Natural killer cell (primary cell): ENCODE measurements around the gene QRSL1. TPM values are rescaled to one million over a fixed set of nuclear protein-coding genes. Genes with fewer than 3 reads are reported as not detected.

Experiments used
- ATAC-seq, 3 donors: fragments of 150-1000 bp in 2 of 3; fragments of 200-7000 bp in 1 of 3; cut with Tn5 transposase; 1 replicate in 1 of 3; 2 replicates in 2 of 3; pipeline ENCODE4 v1.10.0; 2021; ENCODE audit warnings: mild to moderate bottlenecking in 2 of 3, moderate library complexity in 2 of 3
- DNase-seq, 2 donors: peaks; one replicate each; pipeline versions ENCODE4 v3.0.0 to v3.0.0-alpha.2; 2013 to 2021; ENCODE audit warnings: mixed read lengths in 1 of 2
- H3K27ac ChIP-seq: one replicate; pipeline ENCODE4 v1.5.1; 2013; ENCODE audit warnings: mild to moderate bottlenecking, low read length
- H3K27me3 ChIP-seq: one replicate; pipeline ENCODE4 v1.6.1; 2013; ENCODE audit warnings: low read length; ENCODE audit not compliant: control insufficient read depth, insufficient read depth
- H3K36me3 ChIP-seq: one replicate; pipeline ENCODE4 v1.6.1; 2013; ENCODE audit warnings: low read length; ENCODE audit not compliant: control insufficient read depth, insufficient read depth
- H3K4me1 ChIP-seq: one replicate; pipeline ENCODE4 v1.6.1; 2013; ENCODE audit warnings: low read length; ENCODE audit not compliant: control insufficient read depth, insufficient read depth
- H3K4me3 ChIP-seq: one replicate; pipeline ENCODE4 v1.5.1; 2013; ENCODE audit warnings: low read length
- H3K9me3 ChIP-seq: one replicate; pipeline ENCODE4 v1.6.1; 2013; ENCODE audit warnings: low read length; ENCODE audit not compliant: control insufficient read depth, insufficient read depth
- H3K27ac Mint-ChIP-seq, 2 donors: one replicate each; pipeline ENCODE4 v1.8.0; 2022; ENCODE audit warnings: mild to moderate bottlenecking in 2 of 2, mixed read lengths in 2 of 2, moderate library complexity in 1 of 2
- H3K27me3 Mint-ChIP-seq, 2 donors: one replicate each; pipeline ENCODE4 v1.8.0; 2022; ENCODE audit warnings: low read depth in 2 of 2, mixed read lengths in 2 of 2
- H3K36me3 Mint-ChIP-seq: one replicate; pipeline ENCODE4 v1.8.0; 2022; ENCODE audit warnings: mixed read lengths
- H3K4me1 Mint-ChIP-seq, 2 donors: one replicate each; pipeline ENCODE4 v1.8.0; 2022; ENCODE audit warnings: mixed read lengths in 2 of 2
- H3K4me3 Mint-ChIP-seq: one replicate; pipeline ENCODE4 v1.8.0; 2022; ENCODE audit warnings: mild to moderate bottlenecking, moderate library complexity, mixed read lengths
- H3K9me3 Mint-ChIP-seq, 2 donors: one replicate each; pipeline ENCODE4 v1.8.0; 2022; ENCODE audit warnings: mixed read lengths in 2 of 2
- CTCF ChIP-seq: fragments of 200-600 bp; IDR thresholded peaks from one replicate; pipeline ENCODE4 v1.8.0; 2022; ENCODE audit warnings: antibody characterized with exemption
- WGBS: methylation state at CpG from one replicate; pipeline ENCODE4 v1.1.7; 2013; ENCODE audit warnings: missing lambda C conversion rate; ENCODE audit not compliant: insufficient coverage; 5-methylcytosine and 5-hydroxymethylcytosine counted together
- intact Hi-C: fragments of 100-400 bp; cut with micrococcal nuclease; formaldehyde crosslinking; loops from one replicate; pipeline ENCODE4 v1.14.2; 2022
- total RNA-seq, 4 donors: library from RNA; stranded (reverse); fragments of 120-200 nt in 1 of 4; gene quantifications; one replicate each; pipeline versions ENCODE4 v1.2.3 to v1.2.4, GENCODE V29; 2013 to 2022

The QRSL1 gene
- total RNA-seq, 3 donors from 2014 or later (not counting 1 experiment from before 2014, with no cell fraction given): 5.6 to 8.4 (median 6.5) TPM

- Mint-ChIP-seq H3K4me1 (peaks cover 5% of the 10 kb centered on the region in 2 donors), H3K9me3 (no peaks in the 10 kb centered on the region), H3K4me3 (no peak overlapping the region), H3K27me3 (no peaks in the 10 kb centered on the region), H3K36me3 (no peaks in the 10 kb centered on the region), H3K27ac (no peak overlapping the region)
- peaks cover 5% of the 10 kb centered on the region for H3K36me3 ChIP-seq
- DNase-seq (peak in 1 of 2 donors; percentile 73), ATAC-seq (peak; percentile 83 to 92 (median 87))
- no peaks in the 10 kb centered on the region for H3K27me3 ChIP-seq
- no peak overlapping the region for H3K4me3 ChIP-seq
- no peaks in the 10 kb centered on the region for H3K4me1 ChIP-seq
- TF ChIP-seq CTCF: peak; percentile 76
- H3K27ac ChIP-seq: no peak overlapping the region
- WGBS: 3% methylated on average over 2 of the region's 2 CpGs
- intact Hi-C loops: loop anchor here (5.0 kb wide), 1 partner anchor 369 kb away; no protein-coding TSS in a partner anchor
- H3K9me3 ChIP-seq: no peaks in the 10 kb centered on the region
Observed at GRCh38 chr6:106608080-106608668, 21.2 kb upstream of the QRSL1 start.

GRCh38 chr6:106609699-106610098 lies 19.7 kb upstream of the QRSL1 start:
- Mint-ChIP-seq H3K36me3 (no peaks in the 10 kb centered on the region), H3K27ac (no peak overlapping the region), H3K4me3 (no peak overlapping the region), H3K9me3 (no peaks in the 10 kb centered on the region), H3K27me3 (no peaks in the 10 kb centered on the region), H3K4me1 (peaks cover 5% of the 10 kb centered on the region in 2 donors)
- Histone ChIP-seq H3K27me3 (no peaks in the 10 kb centered on the region), H3K27ac (no peak overlapping the region), H3K36me3 (no peaks in the 10 kb centered on the region), H3K4me1 (no peaks in the 10 kb centered on the region), H3K4me3 (no peak overlapping the region), H3K9me3 (no peaks in the 10 kb centered on the region)
- DNase-seq (peak in 1 of 2 donors; percentile 19), ATAC-seq (no peak)
- no peak for TF ChIP-seq CTCF
- intact Hi-C loops: loop anchor here (5.0 kb wide), 1 partner anchor 368 kb away; no protein-coding TSS in a partner anchor
- WGBS: 87% methylated on average over 6 of the region's 6 CpGs

- DNase-seq: no peak
- Histone ChIP-seq H3K9me3 (no peaks in the 10 kb centered on the region), H3K27ac (no peak overlapping the region), H3K4me1 (no peaks in the 10 kb centered on the region), H3K36me3 (no peaks in the 10 kb centered on the region), H3K4me3 (no peak overlapping the region), H3K27me3 (no peaks in the 10 kb centered on the region)
- Mint-ChIP-seq H3K27ac (no peak overlapping the region), H3K27me3 (no peaks in the 10 kb centered on the region), H3K36me3 (no peaks in the 10 kb centered on the region), H3K9me3 (no peaks in the 10 kb centered on the region), H3K4me3 (no peak overlapping the region), H3K4me1 (peaks cover 5% of the 10 kb centered on the region in 2 donors)
- no peak for TF ChIP-seq CTCF
- ATAC-seq: no peak
- 95% methylated on average over 2 of the region's 2 CpGs for WGBS
- intact Hi-C loops: no loop called here
Observed at GRCh38 chr6:106611030-106611429, 18.3 kb upstream of the QRSL1 start.
